CD14-positive monocyte (primary cell): Measurements from ENCODE around the gene KIZ. TPM values are rescaled to one million over a fixed set of nuclear protein-coding genes. Genes with fewer than 3 reads are reported as not detected.

Experiments
- DNase-seq, 3 donors: peaks; one replicate each; pipeline ENCODE4 v3.0.0-alpha.2; 2011 to 2022
- H2AFZ ChIP-seq: 2 replicates; pipeline ENCODE4 v1.6.0; 2012; ENCODE audit warnings: mild to moderate bottlenecking, low read depth, low read length, inconsistent platforms; ENCODE audit not compliant: insufficient read depth, poor library complexity, severe bottlenecking
- H3K27ac ChIP-seq, 2 donors: 1 replicate in 1 of 2; 2 replicates in 1 of 2; pipeline ENCODE4 v1.5.1; 2012 to 2013; ENCODE audit warnings: low read length in 2 of 2, control low read depth in 1 of 2, inconsistent platforms in 1 of 2, low read depth in 1 of 2, mild to moderate bottlenecking in 1 of 2
- H3K27me3 ChIP-seq, 2 donors: one replicate each; pipeline versions ENCODE4 v1.6.0 to v1.6.1; 2011 to 2013; ENCODE audit warnings: low read length in 2 of 2; ENCODE audit not compliant: control insufficient read depth in 2 of 2, insufficient read depth in 2 of 2
- H3K36me3 ChIP-seq, 2 donors: replicated peaks in 1 of 2; 1 replicate in 1 of 2; 2 replicates in 1 of 2; pipeline versions ENCODE4 v1.5.1 to v1.6.1; 2012 to 2013; ENCODE audit warnings: low read length in 2 of 2, control low read depth in 1 of 2, inconsistent platforms in 1 of 2, mild to moderate bottlenecking in 1 of 2; ENCODE audit not compliant: insufficient read depth in 2 of 2, control insufficient read depth in 1 of 2
- H3K4me1 ChIP-seq, 2 donors: 1 replicate in 1 of 2; 2 replicates in 1 of 2; pipeline versions ENCODE4 v1.5.1 to v1.6.1; 2012 to 2013; ENCODE audit warnings: low read length in 2 of 2, control low read depth in 1 of 2, inconsistent platforms in 1 of 2, mild to moderate bottlenecking in 1 of 2, moderate library complexity in 1 of 2; ENCODE audit not compliant: insufficient read depth in 2 of 2, control insufficient read depth in 1 of 2
- H3K4me2 ChIP-seq: replicated peaks from 2 replicates; pipeline ENCODE3; 2012; ENCODE audit warnings: low read length, moderate library complexity, mild to moderate bottlenecking; ENCODE audit not compliant: poor library complexity, severe bottlenecking; ENCODE audit errors: extremely low read depth
- H3K4me3 ChIP-seq, 3 experiments: fragments of 200-600 bp in 1 of 3; sonication (generic) in 1 of 3; replicated peaks in 1 of 3; 1 replicate in 2 of 3; 2 replicates in 1 of 3; pipeline ENCODE4 v1.5.1; 2011 to 2013; ENCODE audit warnings: low read length in 3 of 3, mild to moderate bottlenecking in 3 of 3, control low read depth in 2 of 3, low read depth in 2 of 3, inconsistent platforms in 1 of 3, moderate library complexity in 1 of 3
- H3K79me2 ChIP-seq: 2 replicates; pipeline ENCODE4 v1.6.0; 2012; ENCODE audit warnings: mild to moderate bottlenecking, control low read depth, inconsistent platforms, low read length, moderate library complexity; ENCODE audit not compliant: insufficient read depth
- H3K9ac ChIP-seq: 2 replicates; pipeline ENCODE4 v1.6.0; 2017; ENCODE audit warnings: low read length, mild to moderate bottlenecking; ENCODE audit not compliant: insufficient read depth, poor library complexity, severe bottlenecking
- H3K9me3 ChIP-seq, 2 donors: replicated peaks in 1 of 2; 1 replicate in 1 of 2; 2 replicates in 1 of 2; pipeline versions ENCODE4 v1.5.1 to v1.6.1; 2012 to 2013; ENCODE audit warnings: low read length in 2 of 2, control low read depth in 1 of 2; ENCODE audit not compliant: control insufficient read depth in 1 of 2, insufficient read depth in 1 of 2
- H4K20me1 ChIP-seq: 2 replicates; pipeline ENCODE4 v1.6.0; 2012; ENCODE audit warnings: mild to moderate bottlenecking, low read length, control low read depth, moderate library complexity; ENCODE audit not compliant: insufficient read depth
- H3K27ac Mint-ChIP-seq, 7 donors: one replicate each; pipeline ENCODE4 v1.8.0; 2020; ENCODE audit warnings: mild to moderate bottlenecking in 7 of 7, mixed read lengths in 7 of 7, moderate library complexity in 6 of 7, inconsistent platforms in 2 of 7
- H3K27me3 Mint-ChIP-seq, 3 donors: one replicate each; pipeline ENCODE4 v1.8.0; 2021 to 2022; ENCODE audit warnings: low read depth in 3 of 3, mild to moderate bottlenecking in 3 of 3, mixed read lengths in 3 of 3, moderate library complexity in 3 of 3, inconsistent platforms in 1 of 3
- H3K36me3 Mint-ChIP-seq, 2 donors: one replicate each; pipeline ENCODE4 v1.8.0; 2020; ENCODE audit warnings: mixed read lengths in 2 of 2, inconsistent platforms in 1 of 2, mild to moderate bottlenecking in 1 of 2
- H3K4me1 Mint-ChIP-seq: one replicate; pipeline ENCODE4 v1.8.0; 2020; ENCODE audit warnings: mild to moderate bottlenecking, mixed read lengths
- H3K4me3 Mint-ChIP-seq, 2 donors: one replicate each; pipeline ENCODE4 v1.8.0; 2020; ENCODE audit warnings: mild to moderate bottlenecking in 2 of 2, mixed read lengths in 2 of 2, moderate library complexity in 1 of 2
- H3K9me3 Mint-ChIP-seq, 7 donors: one replicate each; pipeline ENCODE4 v1.8.0; 2020 to 2022; ENCODE audit warnings: mixed read lengths in 7 of 7, mild to moderate bottlenecking in 6 of 7, moderate library complexity in 6 of 7, inconsistent platforms in 2 of 7
- CTCF ChIP-seq: fragments of 200-600 bp; IDR thresholded peaks from one replicate; pipeline ENCODE4 v1.8.0; 2022; ENCODE audit warnings: antibody characterized with exemption, mild to moderate bottlenecking
- WGBS: methylation state at CpG from one replicate; pipeline ENCODE4 v1.1.5; 2013; ENCODE audit warnings: missing lambda C conversion rate; ENCODE audit not compliant: insufficient coverage; 5-methylcytosine and 5-hydroxymethylcytosine counted together
- intact Hi-C, 2 donors: fragments of 100-400 bp; cut with micrococcal nuclease; formaldehyde crosslinking; loops; one replicate each; pipeline versions ENCODE4 v1.15.0 to v1.15.1; 2023
- polyA plus RNA-seq, 3 donors: library from polyadenylated mRNA; depleted of rRNA in 1 of 3; unstranded in 2 of 3; stranded (reverse) in 1 of 3; fragments of 300-500 nt in 2 of 3; fragments of >200 nt in 1 of 3; fragmentation: Illumina TruSeq in 2 of 3; gene quantifications; 1 replicate in 2 of 3; 2 replicates in 1 of 3; pipeline ENCODE4 v1.2.3, GENCODE V29; 2012 to 2021

Gene KIZ
- polyA plus RNA-seq, 3 donors, result 7.2 to 13.2 (median 10.2) TPM

GRCh38 chr20:21092806-21093205 is 33.1 kb upstream of the KIZ start:
- Histone ChIP-seq H3K4me2 (no peak overlapping the region), H3K9me3 (no peaks in the 10 kb centered on the region), H2AFZ (no peak overlapping the region), H3K9ac (no peak overlapping the region), H3K79me2 (no peaks in the 10 kb centered on the region), H3K27ac (no peak overlapping the region), H3K27me3 (peaks cover 58 to 68% of the 10 kb centered on the region in 2 donors), H3K36me3 (no peaks in the 10 kb centered on the region), H3K4me1 (peaks cover 17 to 19% of the 10 kb centered on the region in 2 donors), H4K20me1 (no peaks in the 10 kb centered on the region), H3K4me3 (no peak overlapping the region)
- TF ChIP-seq CTCF, result no peak
- Mint-ChIP-seq H3K9me3 (peaks cover 0 to 7% (median 0%) of the 10 kb centered on the region in 7 donors), H3K4me1 (peaks cover 27% of the 10 kb centered on the region), H3K4me3 (no peak overlapping the region), H3K27ac (no peak overlapping the region), H3K36me3 (peaks cover 0 to 2% of the 10 kb centered on the region in 2 donors), H3K27me3 (peaks cover 45 to 60% (median 49%) of the 10 kb centered on the region in 3 donors)
- DNase-seq, result peak in 1 of 3 donors; percentile 52
- 25% methylated on average over 1 of the region's 3 CpGs for WGBS
- intact Hi-C loops, result no loop called here

GRCh38 chr20:21096321-21097043 is 29.4 kb upstream of the KIZ start:
- H2AFZ ChIP-seq, result no peak overlapping the region
- H3K36me3 Mint-ChIP-seq, result peaks cover 0 to 11% of the 10 kb centered on the region in 2 donors
- intact Hi-C loops, result no loop called here
- H3K4me1 ChIP-seq, result peaks cover 21 to 25% of the 10 kb centered on the region in 2 donors
- no peaks in the 10 kb centered on the region for H3K9me3 ChIP-seq
- no peak for TF ChIP-seq CTCF
- H3K4me3 Mint-ChIP-seq, result peak overlapping the region in 1 of 2 donors; percentile 71
- 45% methylated on average over 5 of the region's 10 CpGs for WGBS
- no peak overlapping the region for H3K9ac ChIP-seq
- peak overlapping the region in 3 of 7 donors; percentile 22 to 78 (median 47) for H3K27ac Mint-ChIP-seq
- no peak overlapping the region for H3K27ac ChIP-seq
- H3K79me2 ChIP-seq, result no peaks in the 10 kb centered on the region
- H3K4me2 ChIP-seq, result peak overlapping the region; percentile 14
- peak; percentile 55 to 82 (median 59) for DNase-seq
- peaks cover 31% of the 10 kb centered on the region for H3K4me1 Mint-ChIP-seq
- no peaks in the 10 kb centered on the region for H4K20me1 ChIP-seq
- H3K9me3 Mint-ChIP-seq, result peaks cover 0 to 12% (median 7%) of the 10 kb centered on the region in 7 donors
- peaks cover 53 to 77% (median 76%) of the 10 kb centered on the region in 3 donors for H3K27me3 Mint-ChIP-seq
- H3K27me3 ChIP-seq, result peaks cover 69 to 84% of the 10 kb centered on the region in 2 donors
- no peaks in the 10 kb centered on the region for H3K36me3 ChIP-seq
- H3K4me3 ChIP-seq, result no peak overlapping the region
